ENCODE measurements around the gene NSL1.
A peak's percentile ranks its signal among the peaks of the same experiment; 100 is the strongest.

The NSL1 gene

GRCh38 chr1:212814537-212815334 lies 23.2 kb upstream of the NSL1 start:
- H3K4me3 ChIP-seq (ENCODE audit: low read length): no peak overlapping the region
- DNase-seq (ENCODE audit: low read depth): peak; percentile 23
- TF ChIP-seq, protein P1, sequence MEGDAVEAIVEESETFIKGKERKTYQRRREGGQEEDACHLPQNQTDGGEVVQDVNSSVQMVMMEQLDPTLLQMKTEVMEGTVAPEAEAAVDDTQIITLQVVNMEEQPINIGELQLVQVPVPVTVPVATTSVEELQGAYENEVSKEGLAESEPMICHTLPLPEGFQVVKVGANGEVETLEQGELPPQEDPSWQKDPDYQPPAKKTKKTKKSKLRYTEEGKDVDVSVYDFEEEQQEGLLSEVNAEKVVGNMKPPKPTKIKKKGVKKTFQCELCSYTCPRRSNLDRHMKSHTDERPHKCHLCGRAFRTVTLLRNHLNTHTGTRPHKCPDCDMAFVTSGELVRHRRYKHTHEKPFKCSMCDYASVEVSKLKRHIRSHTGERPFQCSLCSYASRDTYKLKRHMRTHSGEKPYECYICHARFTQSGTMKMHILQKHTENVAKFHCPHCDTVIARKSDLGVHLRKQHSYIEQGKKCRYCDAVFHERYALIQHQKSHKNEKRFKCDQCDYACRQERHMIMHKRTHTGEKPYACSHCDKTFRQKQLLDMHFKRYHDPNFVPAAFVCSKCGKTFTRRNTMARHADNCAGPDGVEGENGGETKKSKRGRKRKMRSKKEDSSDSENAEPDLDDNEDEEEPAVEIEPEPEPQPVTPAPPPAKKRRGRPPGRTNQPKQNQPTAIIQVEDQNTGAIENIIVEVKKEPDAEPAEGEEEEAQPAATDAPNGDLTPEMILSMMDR (IDR thresholded peaks at IDR 0.05; ENCODE audit: insufficient read depth, low read depth, low read length, missing control alignments): no peak

- TF ChIP-seq, protein P1 (IDR thresholded peaks at IDR 0.05; ENCODE audit: insufficient read depth, low read depth, low read length, missing control alignments): no peak
- no peak for DNase-seq (ENCODE audit: low read depth)
- no peak overlapping the region for H3K4me3 ChIP-seq (ENCODE audit: low read length)
Observed at GRCh38 chr1:212805767-212806166, 14.2 kb upstream of the NSL1 start.

- DNase-seq (ENCODE audit: low read depth): peak; percentile 52
Observed at GRCh38 chr1:212797681-212798080, 6.1 kb upstream of the NSL1 start.

GRCh38 chr1:212794561-212795014 lies 3.0 kb upstream of the NSL1 start:
- DNase-seq (ENCODE audit: low read depth): no peak
- H3K4me3 ChIP-seq (ENCODE audit: low read length): no peak overlapping the region
- TF ChIP-seq, protein P1 (IDR thresholded peaks at IDR 0.05; ENCODE audit: insufficient read depth, low read depth, low read length, missing control alignments): no peak

More at GRCh38 chr1:212797681-212798080, 6.1 kb upstream of the NSL1 start:
- no peak overlapping the region for H3K4me3 ChIP-seq (ENCODE audit: low read length)
- TF ChIP-seq, protein P1 (IDR thresholded peaks at IDR 0.05; ENCODE audit: insufficient read depth, low read depth, low read length, missing control alignments): no peak

DNA sequence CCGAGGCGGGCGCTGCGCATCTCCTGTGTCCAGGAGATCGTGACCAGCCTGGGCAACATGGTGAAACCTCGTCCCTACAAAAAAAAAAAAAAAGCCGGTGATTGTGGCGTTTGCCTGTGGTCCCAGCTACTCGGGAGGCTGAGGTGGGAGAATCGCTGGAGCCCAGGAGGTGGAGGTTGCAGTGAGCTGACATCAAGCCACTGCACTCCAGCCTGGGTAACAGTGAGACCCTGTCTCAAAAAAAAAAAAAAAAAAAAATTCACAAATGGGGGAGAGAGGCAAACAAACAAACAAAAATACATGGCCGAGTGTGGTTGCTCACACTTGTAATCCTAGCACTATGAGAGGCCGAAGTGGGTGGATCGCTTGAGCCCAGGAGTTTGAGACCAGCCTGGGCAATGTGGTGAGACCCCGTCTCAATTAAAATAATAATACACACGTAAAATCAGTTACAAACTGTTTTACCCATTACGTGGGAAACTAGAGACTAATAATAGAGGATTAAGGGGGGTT lies 875 bp upstream of the NSL1 start:
- H3K4me3 ChIP-seq (ENCODE audit: low read length): peak overlapping the region; percentile 91
- DNase-seq (ENCODE audit: low read depth): no peak
- TF ChIP-seq, protein P1 (IDR thresholded peaks at IDR 0.05; ENCODE audit: insufficient read depth, low read depth, low read length, missing control alignments): no peak

DNA sequence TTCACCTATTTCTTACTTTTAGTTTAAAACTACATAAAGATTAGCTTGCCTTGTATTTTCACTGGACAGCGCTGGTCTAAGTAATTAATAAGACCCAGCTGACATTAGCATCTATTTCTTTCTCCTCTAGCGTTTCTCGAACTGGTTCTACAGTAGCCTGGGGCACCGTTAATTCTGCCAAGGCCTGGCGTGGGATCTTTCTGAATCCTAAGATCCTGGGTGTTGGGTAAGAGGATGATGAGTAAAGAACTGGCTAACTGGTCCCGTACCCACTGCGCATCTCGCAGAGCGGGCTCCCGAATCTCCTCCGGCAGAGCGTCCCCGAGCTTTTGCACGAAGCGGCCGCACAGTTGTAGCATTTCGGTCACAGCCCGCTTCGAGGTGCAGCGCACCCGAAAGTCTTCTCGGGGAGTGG lies 309 bp downstream of the NSL1 start:
- peak; percentile 85 for DNase-seq (ENCODE audit: low read depth)
- TF ChIP-seq, protein P1 (IDR thresholded peaks at IDR 0.05; ENCODE audit: insufficient read depth, low read depth, low read length, missing control alignments): no peak
- H3K4me3 ChIP-seq (ENCODE audit: low read length): peak overlapping the region; percentile 91
